WTC11 (cell line): ENCODE results near the gene RIMBP2. TPM values are rescaled to one million over a fixed set of nuclear protein-coding genes. Genes with fewer than 3 reads are reported as not detected.

Source experiments
- ATAC-seq: fragments of 200-7000 bp; cut with Tn5 transposase; 2 replicates; pipeline ENCODE4 v1.10.0; 2021; ENCODE audit warnings: mild to moderate bottlenecking, moderate library complexity
- CTCF ChIA-PET: fragments of 300-600 bp; sonication (Branson Sonifier 250); formaldehyde crosslinking; loops from one replicate; lab custom pipeline; 2021; ENCODE audit warnings: antibody characterized with exemption; lab: Charles Lee
- POLR2A ChIA-PET: fragments of 350-600 bp; sonication (Branson Sonifier 250); formaldehyde crosslinking; loops from one replicate; lab custom pipeline; 2021; ENCODE audit warnings: antibody characterized with exemption; lab: Charles Lee
- DNase-seq: peaks from one replicate; pipeline ENCODE4 v3.0.0; 2021; ENCODE audit warnings: low spot score
- H3K27ac Mint-ChIP-seq: 2 replicates; pipeline ENCODE4 v1.8.0; 2021; ENCODE audit warnings: mixed read lengths
- H3K27me3 Mint-ChIP-seq: 2 replicates; pipeline ENCODE4 v1.8.0; 2021; ENCODE audit warnings: low read depth, mild to moderate bottlenecking, moderate library complexity, mixed read lengths
- H3K36me3 Mint-ChIP-seq: 2 replicates; pipeline ENCODE4 v1.8.0; 2021; ENCODE audit warnings: mixed read lengths
- H3K4me1 Mint-ChIP-seq: 2 replicates; pipeline ENCODE4 v1.8.0; 2022; ENCODE audit warnings: mixed read lengths
- H3K4me3 Mint-ChIP-seq: 2 replicates; pipeline ENCODE4 v1.8.0; 2021; ENCODE audit warnings: mild to moderate bottlenecking, moderate library complexity, mixed read lengths
- H3K9me3 Mint-ChIP-seq: 2 replicates; pipeline ENCODE4 v1.8.0; 2021; ENCODE audit warnings: mixed read lengths
- ATF1 ChIP-seq: sonication (generic); formaldehyde crosslinking; IDR thresholded peaks from 2 replicates; pipeline ENCODE4 v1.8.1; 2023; ENCODE audit warnings: mild to moderate bottlenecking, moderate library complexity, missing genetic modification reagents
- CBFB ChIP-seq: sonication (generic); formaldehyde crosslinking; IDR thresholded peaks from 2 replicates; pipeline ENCODE4 v1.8.1; 2022; ENCODE audit warnings: mild to moderate bottlenecking, low read depth, missing genetic modification reagents
- CREM ChIP-seq: sonication (generic); formaldehyde crosslinking; IDR thresholded peaks from 2 replicates; pipeline ENCODE4 v1.8.1; 2022; ENCODE audit warnings: mild to moderate bottlenecking, missing genetic modification reagents, moderate library complexity
- EMX1 ChIP-seq: fragments of 250-450 bp; sonication (Bioruptor Pico); IDR thresholded peaks from 2 replicates; pipeline ENCODE4 v1.8.0; 2021; ENCODE audit warnings: mild to moderate bottlenecking
- ESRRA ChIP-seq: sonication (generic); formaldehyde crosslinking; IDR thresholded peaks from 2 replicates; pipeline ENCODE4 v1.8.1; 2022; ENCODE audit warnings: mild to moderate bottlenecking, missing genetic modification reagents, borderline replicate concordance
- FOXK1 ChIP-seq: sonication (generic); formaldehyde crosslinking; IDR thresholded peaks from 2 replicates; pipeline ENCODE4 v1.8.0; 2022; ENCODE audit warnings: mild to moderate bottlenecking, moderate library complexity, missing genetic modification reagents
- JAZF1 ChIP-seq: fragments of 250-450 bp; sonication (Bioruptor Pico); IDR thresholded peaks from 2 replicates; pipeline ENCODE4 v1.9.0; 2021; ENCODE audit warnings: moderate library complexity, mild to moderate bottlenecking, inconsistent platforms
- SOX15 ChIP-seq: fragments of 250-450 bp; sonication (Bioruptor Pico); IDR thresholded peaks from 2 replicates; pipeline ENCODE4 v1.9.0; 2021; ENCODE audit warnings: mild to moderate bottlenecking
- SP1 ChIP-seq: sonication (generic); formaldehyde crosslinking; conservative IDR thresholded peaks from 2 replicates; pipeline ENCODE4 v1.8.1; 2022; ENCODE audit warnings: missing genetic modification reagents
- TCF7 ChIP-seq: sonication (generic); formaldehyde crosslinking; IDR thresholded peaks from 2 replicates; pipeline ENCODE4 v1.8.0; 2022; ENCODE audit warnings: mild to moderate bottlenecking, low read depth, missing genetic modification reagents, moderate library complexity
- TEAD1 ChIP-seq: sonication (generic); formaldehyde crosslinking; IDR thresholded peaks from 2 replicates; pipeline ENCODE4 v1.8.0; 2022; ENCODE audit warnings: mild to moderate bottlenecking, missing genetic modification reagents
- TEAD4 ChIP-seq: sonication (generic); formaldehyde crosslinking; IDR thresholded peaks from 2 replicates; pipeline ENCODE4 v1.8.0; 2022; ENCODE audit warnings: mild to moderate bottlenecking, missing genetic modification reagents
- ZBTB21 ChIP-seq: sonication (generic); formaldehyde crosslinking; IDR thresholded peaks from 2 replicates; pipeline ENCODE4 v1.8.1; 2023; ENCODE audit warnings: mild to moderate bottlenecking, missing genetic modification reagents, borderline replicate concordance
- ZNF416 ChIP-seq: fragments of 250-450 bp; sonication (Bioruptor Pico); IDR thresholded peaks from 2 replicates; pipeline ENCODE4 v1.9.0; 2021; ENCODE audit warnings: mild to moderate bottlenecking, inconsistent platforms
- ZNF423 ChIP-seq: fragments of 250-450 bp; sonication (Bioruptor Pico); IDR thresholded peaks from 2 replicates; pipeline ENCODE4 v2.1.2; 2022; ENCODE audit warnings: mild to moderate bottlenecking, moderate library complexity
- total RNA-seq: library from RNA; stranded (reverse); gene quantifications from 3 replicates; pipeline ENCODE4 v1.2.3, GENCODE V29; 2021
- TF ChIP-seq, protein P1 (sequence below): sonication (generic); formaldehyde crosslinking; IDR thresholded peaks from 2 replicates; pipeline ENCODE4 v1.8.0; 2022; ENCODE audit warnings: mild to moderate bottlenecking, missing genetic modification reagents
- TF ChIP-seq, protein P2 (sequence below): sonication (generic); formaldehyde crosslinking; IDR thresholded peaks from 2 replicates; pipeline ENCODE4 v1.8.0; 2023; ENCODE audit warnings: missing genetic modification reagents
- TF ChIP-seq, protein P3 (sequence below): sonication (generic); formaldehyde crosslinking; IDR thresholded peaks from 2 replicates; pipeline ENCODE4 v1.8.1; 2022; ENCODE audit warnings: mild to moderate bottlenecking, missing genetic modification reagents, moderate library complexity, borderline replicate concordance
- TF ChIP-seq, protein P4 (sequence below): fragments of 250-450 bp; sonication (Bioruptor Pico); IDR thresholded peaks from 2 replicates; pipeline ENCODE4 v1.9.0; 2021; ENCODE audit warnings: mild to moderate bottlenecking
- TF ChIP-seq, protein P5 (sequence below): sonication (generic); formaldehyde crosslinking; IDR thresholded peaks from 2 replicates; pipeline ENCODE4 v1.8.1; 2023; ENCODE audit warnings: mild to moderate bottlenecking, missing genetic modification reagents, moderate library complexity
- TF ChIP-seq, protein P6 (sequence below): fragments of 250-450 bp; sonication (Bioruptor Pico); conservative IDR thresholded peaks from 2 replicates; pipeline ENCODE4 v1.9.0; 2021; ENCODE audit warnings: mild to moderate bottlenecking
- TF ChIP-seq, protein P7 (sequence below): sonication (generic); formaldehyde crosslinking; IDR thresholded peaks from 2 replicates; pipeline ENCODE4 v1.8.1; 2022; ENCODE audit warnings: mild to moderate bottlenecking, moderate library complexity, missing genetic modification reagents
- TF ChIP-seq, protein P8 (sequence below): sonication (generic); formaldehyde crosslinking; IDR thresholded peaks from 2 replicates; pipeline ENCODE4 v1.8.0; 2022; ENCODE audit warnings: mild to moderate bottlenecking, missing genetic modification reagents
- TF ChIP-seq, protein P9 (sequence below): fragments of 250-450 bp; sonication (Bioruptor Pico); IDR thresholded peaks from 2 replicates; pipeline ENCODE4 v2.1.2; 2022; ENCODE audit warnings: mild to moderate bottlenecking, moderate library complexity

Gene RIMBP2
- total RNA-seq, 1 experiment from 2014 or later: 2.6 TPM

DNA sequence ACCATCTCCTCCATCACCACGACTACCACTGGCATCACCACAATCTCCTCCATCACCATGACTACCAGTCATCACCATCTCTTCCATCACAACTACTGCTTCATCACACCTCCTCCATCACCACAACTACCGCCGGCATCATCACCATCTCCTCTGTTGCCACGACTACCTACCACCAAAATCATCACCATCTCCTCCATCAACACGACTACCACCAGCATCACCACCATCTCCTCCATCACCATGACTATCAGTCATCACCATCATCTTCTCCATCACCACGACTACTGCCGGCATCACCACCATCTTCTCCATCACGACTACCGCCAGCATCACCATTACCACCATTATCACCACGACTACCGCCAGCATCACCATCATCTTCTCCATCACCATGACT, 89.5 kb downstream of the RIMBP2 start:
- POLR2A ChIA-PET: no interaction called here

DNA sequence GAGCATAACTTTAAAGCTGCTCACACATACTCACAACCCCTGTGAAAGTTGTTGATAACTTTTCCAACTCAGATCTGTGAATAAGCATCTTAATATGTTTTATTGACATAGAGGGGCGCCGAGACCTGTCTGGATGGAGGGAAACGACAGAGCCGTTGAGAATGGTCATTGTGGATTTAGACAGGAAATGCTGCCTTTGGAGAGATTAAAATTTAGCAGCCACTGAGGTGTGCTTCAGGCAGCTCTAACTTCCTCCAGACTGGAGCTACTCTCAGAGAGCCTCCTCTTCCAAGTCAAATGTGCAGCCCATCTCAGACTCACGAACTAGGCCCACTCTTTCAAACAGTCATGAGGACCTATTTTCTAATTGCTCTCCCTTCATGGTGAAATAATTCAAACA, 90.9 kb downstream of the RIMBP2 start:
- no peak overlapping the region for H3K27ac Mint-ChIP-seq
- no peak for DNase-seq
- ChIA-PET POLR2A (no interaction called here), CTCF (no interaction called here)
- no peak for ATAC-seq
- H3K9me3 Mint-ChIP-seq: peaks cover 7% of the 10 kb centered on the region; the same call in 1 of the 2 replicates
- H3K27me3 Mint-ChIP-seq: no peaks in the 10 kb centered on the region
- no peak overlapping the region for H3K4me3 Mint-ChIP-seq
- H3K4me1 Mint-ChIP-seq: peaks cover 12% of the 10 kb centered on the region
- no peaks in the 10 kb centered on the region for H3K36me3 Mint-ChIP-seq
- TF ChIP-seq ZBTB21 (CRISPR knock-in tag): no peak
- TF ChIP-seq, protein P1, sequence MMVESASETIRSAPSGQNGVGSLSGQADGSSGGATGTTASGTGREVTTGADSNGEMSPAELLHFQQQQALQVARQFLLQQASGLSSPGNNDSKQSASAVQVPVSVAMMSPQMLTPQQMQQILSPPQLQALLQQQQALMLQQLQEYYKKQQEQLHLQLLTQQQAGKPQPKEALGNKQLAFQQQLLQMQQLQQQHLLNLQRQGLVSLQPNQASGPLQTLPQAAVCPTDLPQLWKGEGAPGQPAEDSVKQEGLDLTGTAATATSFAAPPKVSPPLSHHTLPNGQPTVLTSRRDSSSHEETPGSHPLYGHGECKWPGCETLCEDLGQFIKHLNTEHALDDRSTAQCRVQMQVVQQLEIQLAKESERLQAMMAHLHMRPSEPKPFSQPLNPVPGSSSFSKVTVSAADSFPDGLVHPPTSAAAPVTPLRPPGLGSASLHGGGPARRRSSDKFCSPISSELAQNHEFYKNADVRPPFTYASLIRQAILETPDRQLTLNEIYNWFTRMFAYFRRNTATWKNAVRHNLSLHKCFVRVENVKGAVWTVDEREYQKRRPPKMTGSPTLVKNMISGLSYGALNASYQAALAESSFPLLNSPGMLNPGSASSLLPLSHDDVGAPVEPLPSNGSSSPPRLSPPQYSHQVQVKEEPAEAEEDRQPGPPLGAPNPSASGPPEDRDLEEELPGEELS (CRISPR knock-in tag): no peak
- no peak for TF ChIP-seq ZNF416
- TF ChIP-seq, protein P2, sequence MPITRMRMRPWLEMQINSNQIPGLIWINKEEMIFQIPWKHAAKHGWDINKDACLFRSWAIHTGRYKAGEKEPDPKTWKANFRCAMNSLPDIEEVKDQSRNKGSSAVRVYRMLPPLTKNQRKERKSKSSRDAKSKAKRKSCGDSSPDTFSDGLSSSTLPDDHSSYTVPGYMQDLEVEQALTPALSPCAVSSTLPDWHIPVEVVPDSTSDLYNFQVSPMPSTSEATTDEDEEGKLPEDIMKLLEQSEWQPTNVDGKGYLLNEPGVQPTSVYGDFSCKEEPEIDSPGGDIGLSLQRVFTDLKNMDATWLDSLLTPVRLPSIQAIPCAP: no peak
- no peak for TF ChIP-seq SOX15 (CRISPR knock-in tag)
- TF ChIP-seq FOXK1 (CRISPR knock-in tag): no peak
- TF ChIP-seq ATF1: no peak
- TF ChIP-seq, protein P3, sequence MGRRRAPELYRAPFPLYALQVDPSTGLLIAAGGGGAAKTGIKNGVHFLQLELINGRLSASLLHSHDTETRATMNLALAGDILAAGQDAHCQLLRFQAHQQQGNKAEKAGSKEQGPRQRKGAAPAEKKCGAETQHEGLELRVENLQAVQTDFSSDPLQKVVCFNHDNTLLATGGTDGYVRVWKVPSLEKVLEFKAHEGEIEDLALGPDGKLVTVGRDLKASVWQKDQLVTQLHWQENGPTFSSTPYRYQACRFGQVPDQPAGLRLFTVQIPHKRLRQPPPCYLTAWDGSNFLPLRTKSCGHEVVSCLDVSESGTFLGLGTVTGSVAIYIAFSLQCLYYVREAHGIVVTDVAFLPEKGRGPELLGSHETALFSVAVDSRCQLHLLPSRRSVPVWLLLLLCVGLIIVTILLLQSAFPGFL (CRISPR knock-in tag): no peak
- no peak for TF ChIP-seq ESRRA (CRISPR knock-in tag)

More for the DNA sequence above, 89.5 kb downstream of the RIMBP2 start:
- TF ChIP-seq, protein P4, sequence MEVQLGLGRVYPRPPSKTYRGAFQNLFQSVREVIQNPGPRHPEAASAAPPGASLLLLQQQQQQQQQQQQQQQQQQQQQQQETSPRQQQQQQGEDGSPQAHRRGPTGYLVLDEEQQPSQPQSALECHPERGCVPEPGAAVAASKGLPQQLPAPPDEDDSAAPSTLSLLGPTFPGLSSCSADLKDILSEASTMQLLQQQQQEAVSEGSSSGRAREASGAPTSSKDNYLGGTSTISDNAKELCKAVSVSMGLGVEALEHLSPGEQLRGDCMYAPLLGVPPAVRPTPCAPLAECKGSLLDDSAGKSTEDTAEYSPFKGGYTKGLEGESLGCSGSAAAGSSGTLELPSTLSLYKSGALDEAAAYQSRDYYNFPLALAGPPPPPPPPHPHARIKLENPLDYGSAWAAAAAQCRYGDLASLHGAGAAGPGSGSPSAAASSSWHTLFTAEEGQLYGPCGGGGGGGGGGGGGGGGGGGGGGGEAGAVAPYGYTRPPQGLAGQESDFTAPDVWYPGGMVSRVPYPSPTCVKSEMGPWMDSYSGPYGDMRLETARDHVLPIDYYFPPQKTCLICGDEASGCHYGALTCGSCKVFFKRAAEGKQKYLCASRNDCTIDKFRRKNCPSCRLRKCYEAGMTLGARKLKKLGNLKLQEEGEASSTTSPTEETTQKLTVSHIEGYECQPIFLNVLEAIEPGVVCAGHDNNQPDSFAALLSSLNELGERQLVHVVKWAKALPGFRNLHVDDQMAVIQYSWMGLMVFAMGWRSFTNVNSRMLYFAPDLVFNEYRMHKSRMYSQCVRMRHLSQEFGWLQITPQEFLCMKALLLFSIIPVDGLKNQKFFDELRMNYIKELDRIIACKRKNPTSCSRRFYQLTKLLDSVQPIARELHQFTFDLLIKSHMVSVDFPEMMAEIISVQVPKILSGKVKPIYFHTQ (CRISPR knock-in tag): no peak
- TF ChIP-seq, protein P5, sequence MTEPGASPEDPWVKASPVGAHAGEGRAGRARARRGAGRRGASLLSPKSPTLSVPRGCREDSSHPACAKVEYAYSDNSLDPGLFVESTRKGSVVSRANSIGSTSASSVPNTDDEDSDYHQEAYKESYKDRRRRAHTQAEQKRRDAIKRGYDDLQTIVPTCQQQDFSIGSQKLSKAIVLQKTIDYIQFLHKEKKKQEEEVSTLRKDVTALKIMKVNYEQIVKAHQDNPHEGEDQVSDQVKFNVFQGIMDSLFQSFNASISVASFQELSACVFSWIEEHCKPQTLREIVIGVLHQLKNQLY (CRISPR knock-in tag): no peak
- TF ChIP-seq TEAD1: no peak
- no peak for TF ChIP-seq ZNF423 (CRISPR knock-in tag)
- TF ChIP-seq, protein P6, sequence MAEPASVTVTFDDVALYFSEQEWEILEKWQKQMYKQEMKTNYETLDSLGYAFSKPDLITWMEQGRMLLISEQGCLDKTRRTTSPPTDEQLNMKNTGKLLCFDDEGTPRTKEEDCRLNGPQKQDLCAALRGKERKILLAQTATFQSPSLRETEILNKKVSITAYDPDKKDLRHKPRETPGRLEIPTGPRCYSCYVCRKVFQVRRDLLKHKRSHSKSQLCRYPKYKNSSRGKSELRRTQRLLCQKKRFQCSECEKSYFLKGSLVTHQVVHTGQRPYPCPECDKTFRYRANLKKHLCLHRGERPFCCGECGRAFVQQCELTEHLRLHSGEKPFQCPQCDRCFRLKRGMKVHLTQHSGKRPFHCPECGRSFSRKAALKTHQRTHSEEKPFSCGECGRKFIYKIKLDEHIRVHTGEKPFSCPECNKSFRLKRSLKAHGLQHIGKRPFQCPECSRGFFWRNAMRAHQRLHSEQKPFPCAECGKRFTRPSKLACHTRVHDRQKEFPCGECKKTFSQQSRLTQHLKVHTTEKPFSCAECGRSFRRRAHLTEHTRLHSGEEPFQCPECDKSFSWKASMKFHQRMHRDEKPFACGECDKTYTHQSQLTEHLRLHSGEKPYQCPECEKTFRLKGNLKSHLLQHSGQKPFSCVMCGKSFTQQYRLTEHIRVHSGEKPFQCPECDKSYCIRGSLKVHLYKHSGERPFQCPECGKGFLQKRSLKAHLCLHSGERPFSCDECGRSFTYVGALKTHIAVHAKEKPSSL (CRISPR knock-in tag): no peak
- no peak for TF ChIP-seq ATF1
- TF ChIP-seq, protein P7, sequence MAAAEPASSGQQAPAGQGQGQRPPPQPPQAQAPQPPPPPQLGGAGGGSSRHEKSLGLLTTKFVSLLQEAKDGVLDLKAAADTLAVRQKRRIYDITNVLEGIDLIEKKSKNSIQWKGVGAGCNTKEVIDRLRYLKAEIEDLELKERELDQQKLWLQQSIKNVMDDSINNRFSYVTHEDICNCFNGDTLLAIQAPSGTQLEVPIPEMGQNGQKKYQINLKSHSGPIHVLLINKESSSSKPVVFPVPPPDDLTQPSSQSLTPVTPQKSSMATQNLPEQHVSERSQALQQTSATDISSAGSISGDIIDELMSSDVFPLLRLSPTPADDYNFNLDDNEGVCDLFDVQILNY: no peak
- TF ChIP-seq EMX1 (CRISPR knock-in tag): no peak
- no peak for TF ChIP-seq CREM
- no peak for TF ChIP-seq ZNF416
- TF ChIP-seq SP1 (CRISPR knock-in tag): no peak
- TF ChIP-seq CBFB: no peak
- TF ChIP-seq JAZF1 (CRISPR knock-in tag): no peak
- TF ChIP-seq TCF7 (CRISPR knock-in tag): no peak
- TF ChIP-seq TEAD4 (CRISPR knock-in tag): no peak
- TF ChIP-seq, protein P8, sequence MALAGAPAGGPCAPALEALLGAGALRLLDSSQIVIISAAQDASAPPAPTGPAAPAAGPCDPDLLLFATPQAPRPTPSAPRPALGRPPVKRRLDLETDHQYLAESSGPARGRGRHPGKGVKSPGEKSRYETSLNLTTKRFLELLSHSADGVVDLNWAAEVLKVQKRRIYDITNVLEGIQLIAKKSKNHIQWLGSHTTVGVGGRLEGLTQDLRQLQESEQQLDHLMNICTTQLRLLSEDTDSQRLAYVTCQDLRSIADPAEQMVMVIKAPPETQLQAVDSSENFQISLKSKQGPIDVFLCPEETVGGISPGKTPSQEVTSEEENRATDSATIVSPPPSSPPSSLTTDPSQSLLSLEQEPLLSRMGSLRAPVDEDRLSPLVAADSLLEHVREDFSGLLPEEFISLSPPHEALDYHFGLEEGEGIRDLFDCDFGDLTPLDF: no peak
- TF ChIP-seq, protein P9, sequence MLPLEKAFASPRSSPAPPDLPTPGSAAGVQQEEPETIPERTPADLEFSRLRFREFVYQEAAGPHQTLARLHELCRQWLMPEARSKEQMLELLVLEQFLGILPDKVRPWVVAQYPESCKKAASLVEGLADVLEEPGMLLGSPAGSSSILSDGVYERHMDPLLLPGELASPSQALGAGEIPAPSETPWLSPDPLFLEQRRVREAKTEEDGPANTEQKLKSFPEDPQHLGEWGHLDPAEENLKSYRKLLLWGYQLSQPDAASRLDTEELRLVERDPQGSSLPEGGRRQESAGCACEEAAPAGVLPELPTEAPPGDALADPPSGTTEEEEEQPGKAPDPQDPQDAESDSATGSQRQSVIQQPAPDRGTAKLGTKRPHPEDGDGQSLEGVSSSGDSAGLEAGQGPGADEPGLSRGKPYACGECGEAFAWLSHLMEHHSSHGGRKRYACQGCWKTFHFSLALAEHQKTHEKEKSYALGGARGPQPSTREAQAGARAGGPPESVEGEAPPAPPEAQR (CRISPR knock-in tag): no peak
- Mint-ChIP-seq H3K27ac (no peak overlapping the region), H3K9me3 (peaks cover 4% of the 10 kb centered on the region; the same call in 1 of the 2 replicates), H3K27me3 (no peaks in the 10 kb centered on the region), H3K36me3 (no peaks in the 10 kb centered on the region), H3K4me1 (peaks cover 20% of the 10 kb centered on the region), H3K4me3 (no peak overlapping the region)
- CTCF ChIA-PET: no interaction called here
- ATAC-seq (no peak), DNase-seq (no peak)
